Neural cell (in vitro differentiated cells): ENCODE results near the gene CD300H. TPM values are rescaled to one million over a fixed set of nuclear protein-coding genes. Genes with fewer than 3 reads are reported as not detected.

ENCODE experiments used
- H2AFZ ChIP-seq: fragments of 200-600, 300-800 bp; sonication (generic), shearing (Covaris generic); 2 replicates; pipeline ENCODE4 v1.6.0; 2014; ENCODE audit warnings: low read depth, mild to moderate bottlenecking, antibody characterized with exemption, low read length, moderate library complexity
- H3F3A ChIP-seq: fragments of 200-600 bp; shearing (Covaris generic); 2 replicates; pipeline ENCODE4 v1.6.1; 2016; ENCODE audit warnings: mild to moderate bottlenecking, moderate library complexity, mixed read lengths, antibody characterized with exemption, low read length; ENCODE audit not compliant: insufficient read depth, poor library complexity, severe bottlenecking
- H3K27ac ChIP-seq: fragments of 200-600, 300-800 bp; sonication (generic), shearing (Covaris generic); 2 replicates; pipeline ENCODE4 v1.5.1; 2014; ENCODE audit warnings: mild to moderate bottlenecking, low read length, moderate library complexity
- H3K27me3 ChIP-seq: fragments of 300-800, 200-600 bp; sonication (generic), shearing (Covaris generic); 2 replicates; pipeline ENCODE4 v1.6.0; 2014; ENCODE audit warnings: mild to moderate bottlenecking, low read depth, low read length, moderate library complexity; ENCODE audit not compliant: insufficient read depth
- H3K36me3 ChIP-seq: fragments of 300-800, 200-600 bp; sonication (generic), shearing (Covaris generic); 2 replicates; pipeline ENCODE4 v1.5.1; 2014; ENCODE audit warnings: mild to moderate bottlenecking, antibody characterized with exemption, low read length, moderate library complexity; ENCODE audit not compliant: insufficient read depth
- H3K4me2 ChIP-seq: fragments of 300-800, 200-600 bp; sonication (generic), shearing (Covaris generic); 2 replicates; pipeline ENCODE4 v1.6.0; 2014; ENCODE audit warnings: mild to moderate bottlenecking, low read length
- H3K4me3 ChIP-seq: fragments of 300-800, 200-600 bp; sonication (generic), shearing (Covaris generic); 2 replicates; pipeline ENCODE4 v1.5.1; 2014; ENCODE audit warnings: mild to moderate bottlenecking, low read length, moderate library complexity
- H3K79me2 ChIP-seq: fragments of 200-600 bp; shearing (Covaris generic); replicated peaks from 2 replicates; pipeline ENCODE4 v1.6.0; 2014; ENCODE audit warnings: mild to moderate bottlenecking, low read length, moderate library complexity; ENCODE audit not compliant: insufficient read depth
- H3K9ac ChIP-seq: fragments of 300-800, 200-600 bp; sonication (generic), shearing (Covaris generic); 2 replicates; pipeline ENCODE4 v1.6.1; 2016; ENCODE audit warnings: mild to moderate bottlenecking, low read length, mixed read lengths
- H3K9me2 ChIP-seq: fragments of 200-600 bp; shearing (Covaris generic); 2 replicates; pipeline ENCODE4 v1.6.1; 2016; ENCODE audit warnings: mild to moderate bottlenecking, low read length, mixed read lengths; ENCODE audit not compliant: insufficient read depth
- H3K9me3 ChIP-seq: fragments of 200-600, 300-800 bp; sonication (generic), shearing (Covaris generic); 2 replicates; pipeline ENCODE4 v1.6.1; 2016; ENCODE audit warnings: mild to moderate bottlenecking, mixed run types, low read length, moderate library complexity, mixed read lengths
- H4K20me1 ChIP-seq: fragments of 200-600 bp; shearing (Covaris generic); 2 replicates; pipeline ENCODE4 v1.6.1; 2016; ENCODE audit warnings: mild to moderate bottlenecking, mixed run types; ENCODE audit not compliant: insufficient read depth
- EP300 ChIP-seq: fragments of 450-650 bp; conservative IDR thresholded peaks from 2 replicates; pipeline ENCODE4 v1.6.1; 2014; ENCODE audit warnings: antibody characterized with exemption, mild to moderate bottlenecking, moderate library complexity; ENCODE audit not compliant: poor library complexity, severe bottlenecking
- EZH2 ChIP-seq: fragments of 200-600, 300-800 bp; shearing (Covaris generic), sonication (generic); IDR thresholded peaks from 2 replicates; pipeline ENCODE4 v1.6.1; 2014; ENCODE audit warnings: antibody characterized with exemption, low read length, borderline replicate concordance, mild to moderate bottlenecking; ENCODE audit not compliant: insufficient read depth, poor library complexity, severe bottlenecking
- MXI1 ChIP-seq: fragments of 450-650 bp; conservative IDR thresholded peaks from 2 replicates; pipeline ENCODE4 v1.6.1; 2014; ENCODE audit warnings: antibody characterized with exemption, mild to moderate bottlenecking; ENCODE audit not compliant: poor library complexity, severe bottlenecking
- POLR2AphosphoS5 ChIP-seq: IDR thresholded peaks from 2 replicates; pipeline ENCODE4 v1.6.1; 2012
- RAD21 ChIP-seq: fragments of 450-650 bp; conservative IDR thresholded peaks from 2 replicates; pipeline ENCODE4 v1.6.1; 2014; ENCODE audit warnings: antibody characterized with exemption, mild to moderate bottlenecking, moderate library complexity
- REST ChIP-seq: IDR thresholded peaks from 2 replicates; pipeline ENCODE4 v1.6.1; 2012; ENCODE audit warnings: borderline replicate concordance
- SMC3 ChIP-seq: fragments of 450-650 bp; conservative IDR thresholded peaks from 2 replicates; pipeline ENCODE4 v1.6.1; 2014; ENCODE audit warnings: antibody characterized with exemption, mild to moderate bottlenecking, moderate library complexity; ENCODE audit not compliant: poor library complexity
- TAF1 ChIP-seq: IDR thresholded peaks from 2 replicates; pipeline ENCODE4 v1.6.1; 2012; ENCODE audit warnings: low read depth
- polyA plus RNA-seq: library from polyadenylated mRNA; depleted of rRNA; stranded (reverse); fragments of >200 nt; gene quantifications from 2 replicates; pipeline ENCODE4 v1.2.3, GENCODE V29; 2014
- TF ChIP-seq, protein P1 (sequence below): fragments of 450-650 bp; IDR thresholded peaks from 2 replicates; pipeline ENCODE4 v1.5.1; 2014; ENCODE audit warnings: antibody characterized with exemption, mild to moderate bottlenecking, moderate library complexity; ENCODE audit not compliant: poor library complexity, severe bottlenecking

CD300H gene
- polyA plus RNA-seq, 1 donor from 2014 or later, result not detected

DNA sequence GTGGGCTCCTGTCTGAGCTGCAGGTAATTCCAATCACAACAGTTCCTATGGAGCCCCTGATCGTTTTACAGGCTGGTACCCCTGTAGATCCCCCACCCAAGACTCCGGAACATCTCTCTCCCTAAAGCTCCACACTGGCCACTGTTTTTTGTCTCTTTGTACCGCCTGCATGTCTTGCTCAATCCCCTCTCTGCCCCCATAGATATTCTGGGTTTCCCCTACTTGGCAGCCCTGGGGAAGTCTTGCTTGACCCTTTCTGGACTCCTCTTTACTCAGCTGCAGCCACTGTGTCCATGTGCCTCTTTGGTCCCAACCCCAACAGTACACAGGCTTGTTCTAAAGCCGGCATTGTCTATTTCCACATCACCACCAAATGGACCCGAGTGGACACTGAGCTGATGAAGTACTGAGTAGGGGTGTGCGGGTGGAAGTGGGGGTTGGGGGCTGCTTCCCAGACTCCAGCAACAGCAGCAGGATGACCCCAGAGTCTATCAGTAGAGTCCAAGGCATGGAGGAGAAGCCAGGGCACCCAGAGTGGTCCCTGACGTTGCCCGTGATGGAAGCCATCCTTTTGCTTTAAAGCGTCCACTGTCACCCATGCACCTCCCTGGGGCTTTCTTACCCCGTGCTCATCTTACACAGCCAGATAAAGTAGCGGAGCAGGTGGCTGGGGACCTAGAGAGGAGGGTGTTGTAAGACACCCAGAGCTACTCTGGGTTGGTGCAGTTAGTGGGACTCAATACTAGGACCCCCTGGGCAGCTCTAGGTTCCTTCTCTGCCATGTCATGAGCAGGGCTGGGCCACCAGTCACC is 42.5 kb downstream of the CD300H start:
- Histone ChIP-seq H2AFZ (no peak overlapping the region), H3K36me3 (no peaks in the 10 kb centered on the region)
- TF ChIP-seq TAF1, result no peak
- TF ChIP-seq, protein P1, sequence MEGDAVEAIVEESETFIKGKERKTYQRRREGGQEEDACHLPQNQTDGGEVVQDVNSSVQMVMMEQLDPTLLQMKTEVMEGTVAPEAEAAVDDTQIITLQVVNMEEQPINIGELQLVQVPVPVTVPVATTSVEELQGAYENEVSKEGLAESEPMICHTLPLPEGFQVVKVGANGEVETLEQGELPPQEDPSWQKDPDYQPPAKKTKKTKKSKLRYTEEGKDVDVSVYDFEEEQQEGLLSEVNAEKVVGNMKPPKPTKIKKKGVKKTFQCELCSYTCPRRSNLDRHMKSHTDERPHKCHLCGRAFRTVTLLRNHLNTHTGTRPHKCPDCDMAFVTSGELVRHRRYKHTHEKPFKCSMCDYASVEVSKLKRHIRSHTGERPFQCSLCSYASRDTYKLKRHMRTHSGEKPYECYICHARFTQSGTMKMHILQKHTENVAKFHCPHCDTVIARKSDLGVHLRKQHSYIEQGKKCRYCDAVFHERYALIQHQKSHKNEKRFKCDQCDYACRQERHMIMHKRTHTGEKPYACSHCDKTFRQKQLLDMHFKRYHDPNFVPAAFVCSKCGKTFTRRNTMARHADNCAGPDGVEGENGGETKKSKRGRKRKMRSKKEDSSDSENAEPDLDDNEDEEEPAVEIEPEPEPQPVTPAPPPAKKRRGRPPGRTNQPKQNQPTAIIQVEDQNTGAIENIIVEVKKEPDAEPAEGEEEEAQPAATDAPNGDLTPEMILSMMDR, result no peak
- TF ChIP-seq EZH2, result no peak
- TF ChIP-seq SMC3, result no peak
- no peak for TF ChIP-seq RAD21
- TF ChIP-seq POLR2AphosphoS5, result no peak
- TF ChIP-seq MXI1, result no peak
- no peak for TF ChIP-seq REST
- TF ChIP-seq EP300, result no peak

GRCh38 chr17:74523308-74523707 is 44.0 kb downstream of the CD300H start:
- H3K36me3 ChIP-seq, result no peaks in the 10 kb centered on the region
- H2AFZ ChIP-seq, result no peak overlapping the region
- no peaks in the 10 kb centered on the region for H3K9me3 ChIP-seq
- H3K27ac ChIP-seq, result no peak overlapping the region
- H4K20me1 ChIP-seq, result no peaks in the 10 kb centered on the region
- no peak overlapping the region for H3K9ac ChIP-seq
- H3K9me2 ChIP-seq, result no peaks in the 10 kb centered on the region
- no peaks in the 10 kb centered on the region for H3F3A ChIP-seq
- no peak overlapping the region for H3K4me2 ChIP-seq
- no peaks in the 10 kb centered on the region for H3K79me2 ChIP-seq
- TF ChIP-seq REST (no peak), TAF1 (no peak), SMC3 (no peak), EZH2 (no peak), MXI1 (no peak), POLR2AphosphoS5 (no peak), EP300 (no peak), RAD21 (no peak)
- TF ChIP-seq, protein P1, result no peak
- no peak overlapping the region for H3K4me3 ChIP-seq
- no peaks in the 10 kb centered on the region for H3K27me3 ChIP-seq

More for the DNA sequence above, 42.5 kb downstream of the CD300H start:
- no peaks in the 10 kb centered on the region for H3K27me3 ChIP-seq
- H3K9me2 ChIP-seq, result no peaks in the 10 kb centered on the region
- no peak overlapping the region for H3K27ac ChIP-seq
- H3K79me2 ChIP-seq, result no peaks in the 10 kb centered on the region
- no peak overlapping the region for H3K4me2 ChIP-seq
- no peaks in the 10 kb centered on the region for H3K9me3 ChIP-seq
- no peaks in the 10 kb centered on the region for H3F3A ChIP-seq
- H3K9ac ChIP-seq, result no peak overlapping the region
- no peaks in the 10 kb centered on the region for H4K20me1 ChIP-seq
- no peak overlapping the region for H3K4me3 ChIP-seq
